HG03520 (cell line): ENCODE results near the gene SLC32A1.

Experiments
- ATAC-seq: cut with Tn5 transposase; IDR thresholded peaks from one replicate; pipeline ENCODE4 v1.9.1; 2021; ENCODE audit warnings: mild to moderate bottlenecking, moderate library complexity; ENCODE audit not compliant: unreplicated experiment

Gene SLC32A1

DNA sequence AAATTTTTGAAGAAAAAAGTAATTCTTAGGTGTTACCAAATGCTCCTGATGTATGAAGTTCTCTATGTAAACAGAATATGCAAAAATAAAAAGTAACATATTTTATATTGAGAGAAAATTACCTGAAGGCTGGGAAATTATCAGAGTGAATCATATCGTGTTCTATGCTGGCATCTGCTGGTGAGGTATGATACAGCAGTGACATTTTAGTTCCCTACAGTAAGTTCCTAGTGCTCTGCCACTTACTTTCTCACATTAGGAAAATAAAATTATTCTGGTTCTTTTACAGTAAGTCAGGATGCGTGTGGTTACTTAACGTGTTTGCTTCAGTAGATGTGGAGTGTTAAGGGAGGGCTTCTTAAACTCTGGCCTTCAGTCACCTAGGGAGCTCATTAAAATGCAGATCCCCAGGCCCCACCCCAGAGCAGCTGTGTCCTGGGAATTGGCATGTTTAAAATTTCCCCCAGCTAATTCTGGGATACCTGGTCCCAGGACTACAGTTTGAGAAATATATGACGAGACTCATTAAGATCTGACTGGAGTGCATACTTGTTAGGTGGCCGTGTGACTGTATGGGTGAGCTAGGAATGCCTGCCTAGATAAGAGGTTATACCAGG lies 27.2 kb downstream of the SLC32A1 start:
- ATAC-seq, result no peak

DNA sequence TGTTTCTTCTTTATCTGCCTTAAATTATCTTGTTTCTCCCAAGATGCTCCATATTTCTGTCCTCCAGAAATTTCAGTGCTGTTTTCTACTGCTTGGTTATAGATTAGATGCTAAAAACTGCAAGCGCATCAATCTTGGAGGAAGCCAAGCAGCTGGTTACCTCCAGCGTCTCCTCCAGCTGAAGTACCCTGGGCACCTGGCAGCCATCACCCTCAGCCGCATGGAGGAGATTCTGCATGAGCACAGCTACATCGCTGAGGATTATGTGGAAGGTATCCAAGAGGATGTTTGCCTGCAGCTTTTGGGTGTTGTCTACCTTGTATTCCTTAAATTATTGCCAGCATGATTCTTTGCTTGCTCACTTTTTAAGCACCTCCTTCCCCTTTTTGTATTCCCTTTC lies 27.7 kb downstream of the SLC32A1 start:
- no peak for ATAC-seq

- no peak for ATAC-seq
Measured at GRCh38 chr20:38754924-38755323, 30.6 kb downstream of the SLC32A1 start.

GRCh38 chr20:38755324-38755910 lies 31.1 kb downstream of the SLC32A1 start:
- no peak for ATAC-seq

GRCh38 chr20:38757145-38757775 lies 33.0 kb downstream of the SLC32A1 start:
- ATAC-seq, result no peak

DNA sequence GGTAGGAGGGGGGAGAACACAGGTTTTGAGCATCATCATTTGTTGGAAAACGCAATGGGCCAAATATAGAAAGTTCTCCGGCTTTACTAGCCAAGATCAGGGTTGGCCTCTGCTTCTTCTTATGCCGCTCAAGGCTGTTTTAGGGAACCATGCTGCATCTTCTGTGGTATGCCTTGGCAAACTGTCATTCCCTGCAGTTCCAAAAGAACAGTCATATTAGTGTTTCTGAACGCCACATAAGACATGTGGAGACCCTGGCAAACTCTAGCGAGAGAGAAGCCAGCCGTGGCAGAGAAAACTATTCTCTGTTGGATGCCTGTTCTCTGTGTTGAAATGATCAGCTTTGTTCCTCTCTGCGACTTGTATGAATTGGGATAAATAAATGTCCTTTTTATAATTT lies 34.8 kb downstream of the SLC32A1 start:
- ATAC-seq, result no peak

DNA sequence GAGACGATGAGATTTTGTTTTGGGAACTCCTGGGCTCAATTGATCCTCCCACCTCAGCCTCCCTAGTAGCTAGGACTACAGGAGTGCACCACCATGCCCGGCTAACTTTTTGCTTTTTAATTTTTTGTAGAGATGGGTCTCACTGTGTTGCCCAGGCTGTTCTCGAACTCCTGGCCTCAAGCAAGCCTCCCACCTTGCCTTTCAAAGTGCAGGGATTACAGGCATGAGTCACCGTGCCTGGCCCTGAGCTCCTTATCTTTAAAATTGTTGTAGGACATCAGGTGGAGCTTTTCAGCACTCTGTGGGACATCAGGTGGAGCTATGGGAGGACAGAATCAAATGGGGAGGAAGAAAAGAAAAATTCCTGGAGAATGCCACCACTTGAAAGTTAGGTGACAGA lies 36.7 kb downstream of the SLC32A1 start:
- no peak for ATAC-seq

GRCh38 chr20:38762174-38762573 lies 37.9 kb downstream of the SLC32A1 start:
- ATAC-seq, result no peak

GRCh38 chr20:38763616-38764015 lies 39.3 kb downstream of the SLC32A1 start:
- ATAC-seq, result no peak

- no peak for ATAC-seq
Measured at GRCh38 chr20:38764567-38765318, 40.5 kb downstream of the SLC32A1 start.

DNA sequence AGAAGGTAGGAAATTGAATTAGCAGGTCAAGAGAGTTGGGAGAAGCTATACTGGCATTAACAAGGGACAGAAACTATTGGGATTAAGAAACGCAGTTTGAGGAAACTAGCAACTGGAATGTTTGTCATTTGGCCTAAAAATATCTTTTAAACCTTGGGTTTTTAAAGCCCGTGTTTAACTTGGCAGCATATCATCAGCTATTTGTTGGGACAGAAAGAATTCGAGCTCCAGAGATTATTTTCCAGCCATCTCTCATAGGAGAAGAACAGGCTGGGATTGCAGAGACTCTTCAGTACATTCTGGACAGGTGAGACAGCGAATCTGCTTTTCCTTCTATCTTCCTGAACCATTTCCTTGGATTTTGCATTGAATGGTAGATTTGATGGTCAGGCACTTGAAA lies 41.8 kb downstream of the SLC32A1 start:
- ATAC-seq, result no peak

DNA sequence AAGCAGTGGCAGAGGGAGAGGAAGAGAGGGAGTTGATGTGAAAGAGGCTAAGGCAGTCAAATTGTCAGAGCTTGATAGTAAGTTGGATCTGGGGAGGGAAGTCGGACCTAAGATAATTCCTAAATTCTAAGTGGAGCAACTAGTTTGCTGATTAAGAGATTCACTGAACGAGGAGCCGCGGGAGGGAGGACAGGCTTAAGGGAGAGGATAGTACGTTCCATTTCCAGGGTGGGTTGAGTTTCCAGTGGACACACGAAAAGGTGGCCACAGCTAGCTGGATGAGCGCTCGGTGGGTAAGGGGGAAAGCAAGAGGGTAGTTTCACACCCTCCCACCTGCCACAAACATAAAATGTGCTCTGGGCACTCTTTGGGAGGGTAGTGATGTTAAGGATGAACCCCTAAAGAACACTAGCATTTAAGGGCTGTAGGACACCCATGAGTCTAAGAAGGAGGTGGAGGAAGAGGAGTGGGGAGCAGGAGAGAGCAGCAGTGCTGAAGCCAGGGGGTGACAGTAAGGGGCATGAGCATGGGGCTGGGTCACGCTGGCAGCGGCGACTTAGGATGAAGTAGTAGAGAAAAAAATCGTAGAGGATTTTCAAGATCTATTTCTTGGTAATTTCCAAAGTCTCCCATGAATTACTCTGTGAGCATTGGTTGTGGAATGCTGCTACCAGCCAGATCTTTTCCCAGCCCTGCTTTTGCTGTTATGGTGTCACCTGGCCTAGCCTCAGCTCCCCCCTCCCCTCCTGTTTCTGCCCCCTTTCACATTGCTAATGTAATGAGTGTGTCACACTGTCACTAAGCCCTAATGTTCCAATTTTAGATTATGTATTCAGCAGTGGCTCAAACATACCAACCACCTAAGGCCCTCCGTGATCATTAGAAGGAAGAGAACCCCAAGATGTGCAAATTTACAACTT lies 45.4 kb downstream of the SLC32A1 start:
- no peak for ATAC-seq

DNA sequence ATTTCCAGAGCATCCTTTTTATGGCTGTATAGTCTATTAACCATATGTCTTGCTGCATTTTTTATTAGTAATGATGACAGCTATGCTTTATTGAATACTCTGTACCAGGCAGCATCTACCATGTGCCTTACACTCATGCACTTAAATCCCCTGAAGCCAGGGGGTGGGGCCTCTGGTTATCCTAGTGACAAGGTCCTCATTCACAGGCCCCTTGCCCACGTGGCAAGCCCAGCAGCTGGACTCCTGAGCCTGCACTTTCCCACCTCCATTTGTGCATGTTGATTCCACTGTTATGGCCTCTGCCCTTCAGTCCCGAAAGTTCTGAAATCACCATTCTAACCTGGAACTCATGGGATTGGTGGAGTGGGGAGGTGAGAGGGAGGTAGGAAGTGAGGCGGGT lies 46.3 kb downstream of the SLC32A1 start:
- no peak for ATAC-seq

DNA sequence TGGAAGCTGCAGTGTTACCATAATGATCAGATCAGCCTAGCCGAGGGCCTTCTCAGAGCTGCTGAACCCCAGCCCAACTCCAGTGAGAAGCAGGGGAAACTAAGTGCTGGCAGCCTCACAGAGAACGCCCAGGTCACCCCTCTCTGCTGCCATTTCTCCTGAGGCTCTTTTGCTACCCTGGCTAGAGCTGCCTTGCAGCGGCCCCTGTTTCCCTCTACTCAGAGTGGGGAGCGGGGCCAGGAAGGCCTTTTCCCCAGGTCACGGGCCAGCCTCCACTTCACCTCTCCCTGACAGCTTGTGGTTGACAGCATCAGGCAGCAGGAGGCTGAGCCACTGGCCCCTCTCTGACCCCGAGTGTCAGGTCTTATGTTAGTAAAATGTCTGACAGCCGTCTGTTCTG lies 46.7 kb downstream of the SLC32A1 start:
- ATAC-seq, result no peak

GRCh38 chr20:38771621-38772020 lies 47.3 kb downstream of the SLC32A1 start:
- no peak for ATAC-seq

DNA sequence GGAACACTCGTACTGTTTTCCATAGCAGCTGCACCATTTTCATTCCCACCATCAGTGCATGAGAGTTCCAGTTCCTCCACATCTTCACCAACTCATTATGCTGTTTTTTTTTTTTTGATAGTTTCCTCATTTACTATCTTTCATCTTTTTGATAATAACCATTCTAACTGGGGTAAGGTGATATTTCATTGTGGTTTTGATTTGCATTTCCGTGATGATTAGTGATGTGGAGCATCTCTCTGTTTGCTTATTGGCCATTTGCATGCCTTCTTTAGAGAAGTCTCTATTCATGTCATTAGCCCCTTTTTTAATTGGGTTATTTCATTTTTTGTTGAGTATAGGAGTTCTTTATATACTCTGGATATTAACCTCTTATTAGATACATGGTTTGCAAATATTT lies 49.9 kb downstream of the SLC32A1 start:
- no peak for ATAC-seq

GRCh38 chr20:38776363-38776762 lies 52.1 kb downstream of the SLC32A1 start:
- no peak for ATAC-seq
